Erythroblast (primary cell): ENCODE results near the gene SCFD2.

Experiments used
- GATA1 ChIP-seq: IDR thresholded peaks from 2 replicates; pipeline ENCODE4 v1.6.1; 2011; ENCODE audit warnings: low read depth, mild to moderate bottlenecking, control low read depth, low read length, moderate library complexity
- POLR2A ChIP-seq: IDR thresholded peaks from 2 replicates; pipeline ENCODE4 v1.6.1; 2011; ENCODE audit warnings: mild to moderate bottlenecking, low read length

DNA sequence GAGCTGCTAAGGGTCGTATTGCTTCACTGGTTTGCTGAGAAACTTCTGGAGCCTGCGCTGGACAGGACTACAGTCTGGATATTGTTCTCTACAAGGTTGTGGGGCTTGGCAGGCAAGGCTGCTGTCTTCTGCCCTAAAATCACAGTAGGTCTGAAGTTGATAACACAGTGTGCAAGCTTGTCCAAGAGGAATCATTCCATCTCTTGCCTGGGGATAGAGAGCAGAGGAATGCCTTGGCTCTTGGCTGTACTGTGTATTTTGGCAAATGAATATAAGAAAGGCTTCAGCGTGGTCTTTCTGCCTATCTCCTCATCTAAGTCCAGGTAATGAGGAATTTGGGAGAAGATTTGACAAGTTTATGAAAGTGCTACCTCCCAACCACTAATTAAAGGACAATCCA, 513.1 kb downstream of the SCFD2 start:
- TF ChIP-seq POLR2A (no peak), GATA1 (no peak)
